ENCODE measurements around the gene CFL1. TPM values are rescaled to one million over a fixed set of nuclear protein-coding genes. Genes with fewer than 3 reads are reported as not detected.
A peak's percentile ranks its signal among the peaks of the same experiment; 100 is the strongest.

The CFL1 gene
- polyA plus RNA-seq, 4 donors: 854 to 2,084 (median 1,613) TPM

DNA sequence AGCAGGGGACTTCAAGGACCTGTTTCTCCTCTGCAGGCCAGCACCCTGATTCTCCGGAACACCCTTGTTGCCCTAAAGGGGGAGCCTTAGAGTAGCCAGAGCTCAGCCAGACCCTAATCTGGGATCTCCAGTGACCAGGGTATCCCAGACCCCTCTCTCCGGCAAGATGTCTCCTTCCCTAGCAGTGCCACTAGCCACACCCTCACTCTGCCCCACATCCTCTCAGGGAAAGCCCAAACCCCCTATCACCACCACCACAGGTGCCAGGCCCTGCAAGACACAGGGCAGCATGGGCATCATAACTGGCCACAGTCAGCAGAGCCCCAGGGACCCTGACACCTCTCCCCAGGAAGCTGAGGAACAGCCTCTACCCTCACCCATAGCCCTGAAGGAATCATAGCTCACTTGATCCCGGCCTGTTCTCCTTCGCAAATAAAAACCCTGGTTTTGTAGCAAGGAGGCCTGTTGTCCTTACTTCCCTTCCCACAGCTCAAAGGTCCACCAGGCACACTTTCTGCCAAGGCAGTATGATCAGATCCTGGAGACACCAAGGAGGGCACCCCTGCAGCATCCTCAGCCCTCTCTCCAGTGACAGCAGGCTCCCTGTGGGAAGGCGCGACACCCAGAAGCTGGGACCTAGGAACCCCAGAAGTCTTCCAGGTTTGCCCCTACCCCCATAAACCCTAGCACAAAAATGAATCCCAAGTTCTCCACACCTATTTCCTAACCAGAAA, 4.6 kb downstream of the CFL1 start:
- 30 to 66% (median 33%) methylated on average over 6 of the region's 6 CpGs for WGBS, 3 donors
- Histone ChIP-seq H3K27ac (ENCODE audit: low read depth in 1 of 3, low read length in 2 of 3) (peak overlapping the region; percentile 89 to 95 (median 93)), H3K4me3 (ENCODE audit: low read depth in 1 of 3, low read length in 3 of 3) (peak overlapping the region in 1 of 3 donors; percentile 3), H3K36me3 (ENCODE audit: control insufficient read depth in 3 of 3, insufficient read depth in 2 of 3, low read depth in 1 of 3, low read length in 3 of 3) (peaks cover 11 to 75% (median 28%) of the 10 kb centered on the region in 3 donors), H3K4me1 (ENCODE audit: control insufficient read depth in 3 of 3, insufficient read depth in 2 of 3, low read depth in 1 of 3, low read length in 2 of 3) (peaks cover 0 to 71% (median 9%) of the 10 kb centered on the region in 3 donors), H3K9me3 (ENCODE audit: control insufficient read depth in 2 of 2, insufficient read depth in 1 of 2, low read depth in 1 of 2, low read length in 1 of 2) (peaks cover 0 to 9% of the 10 kb centered on the region in 2 donors), H3K27me3 (ENCODE audit: control insufficient read depth in 3 of 3, insufficient read depth in 3 of 3, low read length in 3 of 3) (no peaks in the 10 kb centered on the region)
- DNase-seq (peak; percentile 25 to 57), FAIRE-seq (no peak)

DNA sequence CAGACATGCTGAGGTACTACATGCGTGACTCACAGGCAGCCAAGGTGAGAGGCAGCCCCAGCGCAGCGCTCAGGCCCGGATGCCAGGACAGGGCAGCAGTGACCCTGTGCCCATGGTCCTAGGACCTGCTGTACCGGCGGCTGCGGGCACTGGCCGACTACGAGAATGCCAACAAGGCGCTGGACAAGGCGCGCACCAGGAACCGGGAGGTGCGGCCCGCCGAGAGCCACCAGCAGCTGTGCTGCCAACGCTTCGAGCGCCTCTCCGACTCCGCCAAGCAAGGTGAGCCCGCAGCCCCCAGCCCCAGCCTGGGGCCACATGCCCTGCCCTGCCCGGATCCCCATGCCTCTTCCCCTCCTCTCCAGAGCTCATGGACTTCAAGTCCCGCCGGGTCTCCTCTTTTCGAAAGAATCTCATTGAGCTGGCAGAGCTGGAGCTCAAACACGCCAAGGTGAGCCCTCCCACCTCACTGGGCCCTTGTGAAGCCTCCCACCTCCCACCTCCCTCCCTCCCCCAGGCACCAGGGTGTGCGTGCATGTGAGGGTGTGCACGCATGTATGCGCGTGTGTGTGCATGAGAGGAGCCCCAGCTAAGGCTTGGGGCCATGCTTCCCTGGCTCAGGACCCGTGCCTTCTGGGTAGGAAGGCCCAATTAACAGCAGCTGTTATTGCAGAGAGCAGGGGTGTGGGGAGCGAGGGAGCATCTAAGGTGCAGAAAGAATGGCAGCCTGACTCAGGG, 5.3 kb downstream of the CFL1 start:
- Histone ChIP-seq H3K4me3 (ENCODE audit: low read depth in 1 of 3, low read length in 3 of 3) (peak overlapping the region in 1 of 3 donors; percentile 11), H3K9me3 (ENCODE audit: control insufficient read depth in 2 of 2, insufficient read depth in 1 of 2, low read depth in 1 of 2, low read length in 1 of 2) (peaks cover 0 to 9% of the 10 kb centered on the region in 2 donors), H3K36me3 (ENCODE audit: control insufficient read depth in 3 of 3, insufficient read depth in 2 of 3, low read depth in 1 of 3, low read length in 3 of 3) (peaks cover 11 to 75% (median 28%) of the 10 kb centered on the region in 3 donors), H3K27ac (ENCODE audit: low read depth in 1 of 3, low read length in 2 of 3) (peak overlapping the region; percentile 89 to 95 (median 93)), H3K27me3 (ENCODE audit: control insufficient read depth in 3 of 3, insufficient read depth in 3 of 3, low read length in 3 of 3) (no peaks in the 10 kb centered on the region), H3K4me1 (ENCODE audit: control insufficient read depth in 3 of 3, insufficient read depth in 2 of 3, low read depth in 1 of 3, low read length in 2 of 3) (peaks cover 0 to 70% (median 9%) of the 10 kb centered on the region in 3 donors)
- 47 to 84% (median 51%) methylated on average over 31 to 33 of the region's 33 CpGs for WGBS, 3 donors
- DNase-seq (peak in 1 of 2 donors; percentile 33), FAIRE-seq (no peak)

DNA sequence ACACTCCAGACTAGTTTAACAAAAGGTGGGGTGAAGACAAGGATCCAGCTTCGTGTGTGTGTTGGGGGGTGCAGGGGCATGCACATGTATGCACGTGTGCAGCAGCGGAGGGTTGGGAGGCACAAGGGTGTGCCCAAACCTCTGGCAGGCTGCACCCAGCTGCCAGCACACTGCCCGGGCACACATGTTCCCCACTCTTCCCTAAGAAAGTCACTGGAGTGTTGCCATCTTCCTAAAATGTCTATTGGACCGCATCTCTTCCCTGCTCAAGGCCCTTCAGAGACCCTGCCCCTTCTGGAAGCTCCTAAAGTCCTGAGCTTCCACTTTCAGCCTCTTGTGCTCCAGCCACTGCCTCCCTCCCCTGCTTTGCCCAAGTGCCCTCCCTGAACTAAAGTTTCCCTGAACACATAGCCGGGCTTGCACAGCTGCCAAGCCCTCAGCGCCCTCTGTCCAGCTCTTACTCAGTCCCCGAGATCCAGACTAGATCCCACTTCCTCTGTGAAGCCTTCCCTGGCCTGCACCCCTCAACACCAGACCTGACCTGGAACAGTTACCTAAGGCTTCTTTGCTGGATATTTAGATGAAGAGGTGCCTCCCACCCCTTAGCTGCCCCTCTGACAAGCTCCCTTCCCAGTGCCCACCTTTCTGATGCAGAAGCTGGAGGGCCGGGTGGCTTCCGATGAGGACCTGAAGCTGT, 6.0 kb downstream of the CFL1 start:
- Histone ChIP-seq H3K9me3 (ENCODE audit: control insufficient read depth in 2 of 2, insufficient read depth in 1 of 2, low read depth in 1 of 2, low read length in 1 of 2) (peaks cover 0 to 9% of the 10 kb centered on the region in 2 donors), H3K36me3 (ENCODE audit: control insufficient read depth in 3 of 3, insufficient read depth in 2 of 3, low read depth in 1 of 3, low read length in 3 of 3) (peaks cover 11 to 73% (median 28%) of the 10 kb centered on the region in 3 donors), H3K4me3 (ENCODE audit: low read depth in 1 of 3, low read length in 3 of 3) (peak overlapping the region in 1 of 3 donors; percentile 11), H3K27ac (ENCODE audit: low read depth in 1 of 3, low read length in 2 of 3) (peak overlapping the region; percentile 8 to 95 (median 89)), H3K27me3 (ENCODE audit: control insufficient read depth in 3 of 3, insufficient read depth in 3 of 3, low read length in 3 of 3) (no peaks in the 10 kb centered on the region), H3K4me1 (ENCODE audit: control insufficient read depth in 3 of 3, insufficient read depth in 2 of 3, low read depth in 1 of 3, low read length in 2 of 3) (peaks cover 0 to 70% (median 9%) of the 10 kb centered on the region in 3 donors)
- DNase-seq: peak; percentile 11 to 34
- WGBS, 3 donors: 41 to 77% (median 51%) methylated on average over 10 of the region's 10 CpGs
- no peak for FAIRE-seq

DNA sequence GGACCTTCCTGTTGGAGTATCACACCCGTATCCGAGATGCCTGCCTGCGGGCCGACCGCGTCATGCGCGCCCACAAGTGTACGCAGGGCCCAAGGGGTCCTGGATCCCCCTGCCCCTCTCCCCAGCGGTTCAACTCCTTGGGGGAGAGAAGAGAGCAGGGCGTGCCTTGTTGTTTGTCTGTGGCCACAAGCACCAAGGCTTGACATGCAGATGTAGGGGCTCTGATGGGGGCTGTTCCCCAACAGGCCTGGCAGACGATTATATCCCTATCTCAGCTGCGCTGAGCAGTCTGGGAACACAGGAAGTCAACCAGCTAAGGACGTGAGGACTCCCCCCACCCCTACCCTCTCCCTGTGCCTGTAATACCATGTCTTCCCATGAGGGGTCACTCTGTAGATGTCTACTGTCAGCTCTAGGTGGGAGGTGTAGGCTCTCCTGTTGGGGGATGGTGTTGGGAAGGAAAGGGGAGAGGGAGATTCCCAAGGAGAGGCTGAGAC, 6.8 kb downstream of the CFL1 start:
- Histone ChIP-seq H3K36me3 (ENCODE audit: control insufficient read depth in 3 of 3, insufficient read depth in 2 of 3, low read depth in 1 of 3, low read length in 3 of 3) (peaks cover 11 to 66% (median 27%) of the 10 kb centered on the region in 3 donors), H3K9me3 (ENCODE audit: control insufficient read depth in 2 of 2, insufficient read depth in 1 of 2, low read depth in 1 of 2, low read length in 1 of 2) (peaks cover 0 to 9% of the 10 kb centered on the region in 2 donors), H3K4me1 (ENCODE audit: control insufficient read depth in 3 of 3, insufficient read depth in 2 of 3, low read depth in 1 of 3, low read length in 2 of 3) (peaks cover 0 to 65% (median 9%) of the 10 kb centered on the region in 3 donors), H3K27ac (ENCODE audit: low read depth in 1 of 3, low read length in 2 of 3) (peak overlapping the region in 2 of 3 donors; percentile 9 to 15), H3K4me3 (ENCODE audit: low read depth in 1 of 3, low read length in 3 of 3) (no peak overlapping the region), H3K27me3 (ENCODE audit: control insufficient read depth in 3 of 3, insufficient read depth in 3 of 3, low read length in 3 of 3) (no peaks in the 10 kb centered on the region)
- FAIRE-seq (no peak), DNase-seq (peak in 1 of 2 donors; percentile 47)
- 89 to 93% (median 89%) methylated on average over 14 of the region's 14 CpGs for WGBS, 3 donors

DNA sequence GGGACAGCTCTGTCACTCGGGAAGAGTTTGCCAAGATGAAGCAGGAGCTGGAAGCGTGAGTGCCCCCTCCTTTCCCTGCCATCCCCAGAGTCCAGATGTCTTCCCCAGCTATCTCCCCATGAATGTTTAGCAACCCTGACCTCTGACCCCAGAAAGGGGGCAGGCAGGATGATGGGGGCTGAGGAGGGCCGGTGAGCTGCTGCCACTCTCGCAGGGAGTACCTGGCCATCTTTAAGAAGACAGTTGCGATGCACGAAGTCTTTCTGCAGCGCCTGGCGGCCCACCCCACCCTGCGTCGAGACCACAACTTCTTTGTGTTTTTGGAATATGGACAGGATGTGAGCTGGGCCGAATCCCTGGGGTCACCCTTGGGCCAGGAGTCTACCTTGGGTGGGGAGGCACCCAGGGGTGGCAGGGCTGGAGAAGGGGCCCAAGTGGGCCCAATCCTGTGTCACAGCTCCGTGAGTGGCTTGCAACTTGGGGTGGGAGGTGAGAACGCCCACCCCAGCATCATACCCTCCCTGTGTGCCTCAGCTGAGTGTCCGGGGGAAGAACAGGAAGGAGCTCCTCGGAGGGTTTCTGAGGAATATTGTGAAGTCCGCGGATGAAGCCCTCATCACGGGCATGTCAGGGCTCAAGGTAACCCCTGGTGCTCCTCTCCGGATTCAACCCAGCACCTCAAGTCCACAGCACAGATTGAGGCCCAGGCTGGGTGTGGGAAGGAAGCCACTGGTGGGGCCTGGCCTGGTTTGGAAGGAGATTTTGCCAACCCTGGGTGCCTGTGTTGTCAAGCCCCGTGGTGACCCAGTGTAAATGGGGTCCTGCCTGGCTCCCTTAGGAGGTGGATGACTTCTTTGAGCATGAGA, 7.5 kb downstream of the CFL1 start:
- peak in 1 of 2 donors; percentile 21 for DNase-seq
- FAIRE-seq: no peak
- peaks cover 11 to 59% (median 20%) of the 10 kb centered on the region in 3 donors for H3K36me3 ChIP-seq (ENCODE audit: control insufficient read depth in 3 of 3, insufficient read depth in 2 of 3, low read depth in 1 of 3, low read length in 3 of 3)
- H3K27me3 ChIP-seq (ENCODE audit: control insufficient read depth in 3 of 3, insufficient read depth in 3 of 3, low read length in 3 of 3): no peaks in the 10 kb centered on the region
- 79 to 85% (median 85%) methylated on average over 20 of the region's 20 CpGs for WGBS, 3 donors
- peaks cover 0 to 58% (median 9%) of the 10 kb centered on the region in 3 donors for H3K4me1 ChIP-seq (ENCODE audit: control insufficient read depth in 3 of 3, insufficient read depth in 2 of 3, low read depth in 1 of 3, low read length in 2 of 3)
- no peak overlapping the region for H3K4me3 ChIP-seq (ENCODE audit: low read depth in 1 of 3, low read length in 3 of 3)
- H3K9me3 ChIP-seq (ENCODE audit: control insufficient read depth in 2 of 2, insufficient read depth in 1 of 2, low read depth in 1 of 2, low read length in 1 of 2): peaks cover 0 to 9% of the 10 kb centered on the region in 2 donors
- H3K27ac ChIP-seq (ENCODE audit: low read depth in 1 of 3, low read length in 2 of 3): no peak overlapping the region

DNA sequence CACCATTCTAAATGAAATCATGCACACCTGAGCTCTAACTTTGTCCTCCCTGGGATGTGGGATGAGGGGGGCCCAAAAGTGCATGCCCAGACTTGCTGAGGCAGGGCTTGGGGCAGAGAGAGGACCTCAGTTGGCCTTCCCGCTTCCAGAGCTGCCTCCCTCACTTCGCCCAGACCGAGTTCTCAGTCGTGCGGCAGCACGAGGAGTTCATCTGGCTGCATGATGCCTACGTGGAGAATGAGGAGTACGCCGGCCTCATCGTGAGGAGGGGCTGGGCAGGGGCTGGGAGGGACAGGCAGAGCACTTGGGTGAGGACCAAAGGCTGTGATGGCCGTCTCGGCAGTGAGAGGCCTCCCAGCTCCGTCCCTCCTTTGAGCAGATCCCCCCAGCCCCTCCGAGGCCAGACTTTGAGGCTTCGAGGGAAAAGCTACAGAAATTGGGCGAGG, 8.2 kb downstream of the CFL1 start:
- H3K36me3 ChIP-seq (ENCODE audit: control insufficient read depth in 3 of 3, insufficient read depth in 2 of 3, low read depth in 1 of 3, low read length in 3 of 3): peaks cover 6 to 53% (median 14%) of the 10 kb centered on the region in 3 donors
- 65 to 80% (median 79%) methylated on average over 16 of the region's 16 CpGs for WGBS, 3 donors
- no peak for FAIRE-seq
- H3K4me3 ChIP-seq (ENCODE audit: low read depth in 1 of 3, low read length in 3 of 3): no peak overlapping the region
- peaks cover 0 to 9% of the 10 kb centered on the region in 2 donors for H3K9me3 ChIP-seq (ENCODE audit: control insufficient read depth in 2 of 2, insufficient read depth in 1 of 2, low read depth in 1 of 2, low read length in 1 of 2)
- H3K27me3 ChIP-seq (ENCODE audit: control insufficient read depth in 3 of 3, insufficient read depth in 3 of 3, low read length in 3 of 3): no peaks in the 10 kb centered on the region
- no peak overlapping the region for H3K27ac ChIP-seq (ENCODE audit: low read depth in 1 of 3, low read length in 2 of 3)
- no peak for DNase-seq
- peaks cover 0 to 52% (median 9%) of the 10 kb centered on the region in 3 donors for H3K4me1 ChIP-seq (ENCODE audit: control insufficient read depth in 3 of 3, insufficient read depth in 2 of 3, low read depth in 1 of 3, low read length in 2 of 3)

- peaks cover 0 to 51% (median 9%) of the 10 kb centered on the region in 3 donors for H3K4me1 ChIP-seq (ENCODE audit: control insufficient read depth in 3 of 3, insufficient read depth in 2 of 3, low read depth in 1 of 3, low read length in 2 of 3)
Measured at GRCh38 chr11:65849366-65849765, 8.6 kb downstream of the CFL1 start.

More at GRCh38 chr11:65849366-65849765, 8.6 kb downstream of the CFL1 start:
- DNase-seq: peak in 1 of 2 donors; percentile 38
- peaks cover 4 to 48% (median 14%) of the 10 kb centered on the region in 3 donors for H3K36me3 ChIP-seq (ENCODE audit: control insufficient read depth in 3 of 3, insufficient read depth in 2 of 3, low read depth in 1 of 3, low read length in 3 of 3)
- FAIRE-seq: no peak
- H3K27me3 ChIP-seq (ENCODE audit: control insufficient read depth in 3 of 3, insufficient read depth in 3 of 3, low read length in 3 of 3): no peaks in the 10 kb centered on the region
- 50 to 72% (median 50%) methylated on average over 8 of the region's 8 CpGs for WGBS, 3 donors
- H3K9me3 ChIP-seq (ENCODE audit: control insufficient read depth in 2 of 2, insufficient read depth in 1 of 2, low read depth in 1 of 2, low read length in 1 of 2): peaks cover 0 to 9% of the 10 kb centered on the region in 2 donors
- no peak overlapping the region for H3K4me3 ChIP-seq (ENCODE audit: low read depth in 1 of 3, low read length in 3 of 3)
- H3K27ac ChIP-seq (ENCODE audit: low read depth in 1 of 3, low read length in 2 of 3): no peak overlapping the region
